Cortex of kidney (tissue), 1 donor: ENCODE measurements around the gene LUC7L.
"Not testable (repeated sequence)": the region's sequence is repeated elsewhere in the genome, so short reads cannot be mapped to it uniquely, and the experiment has no call there.

Source experiments
- DNase-seq: peaks from one replicate; lab custom pipeline; 2025; lab: John Stamatoyannopoulos, UW

Gene LUC7L

GRCh38 chr16:229731-230281, 557 bp upstream of the LUC7L start:
- no peak for DNase-seq

- no peak for DNase-seq
Observed at GRCh38 chr16:228151-228851, 948 bp downstream of the LUC7L start.

- no peak for DNase-seq
Observed at GRCh38 chr16:220021-220420, 9.2 kb downstream of the LUC7L start.

- no peak for DNase-seq
Observed at GRCh38 chr16:212999-213398, 16.2 kb downstream of the LUC7L start.

GRCh38 chr16:211631-212180, 17.5 kb downstream of the LUC7L start:
- DNase-seq = not testable (repeated sequence)

GRCh38 chr16:209359-209758, 19.9 kb downstream of the LUC7L start:
- DNase-seq = not testable (repeated sequence)

- DNase-seq = not testable (repeated sequence)
Observed at GRCh38 chr16:204046-204445, 25.2 kb downstream of the LUC7L start.

- DNase-seq = no peak
Observed at GRCh38 chr16:203246-203645, 26.0 kb downstream of the LUC7L start.

- no peak for DNase-seq
Observed at GRCh38 chr16:200388-200787, 28.9 kb downstream of the LUC7L start.

GRCh38 chr16:194516-194915, 34.7 kb downstream of the LUC7L start:
- DNase-seq = no peak

- no peak for DNase-seq
Observed at GRCh38 chr16:193441-193840, 35.8 kb downstream of the LUC7L start.

GRCh38 chr16:192686-193085, 36.6 kb downstream of the LUC7L start:
- DNase-seq = no peak

GRCh38 chr16:191831-192230, 37.4 kb downstream of the LUC7L start:
- DNase-seq = no peak

GRCh38 chr16:189604-190186, 39.6 kb downstream of the LUC7L start:
- no peak for DNase-seq

GRCh38 chr16:188674-189073, 40.6 kb downstream of the LUC7L start:
- DNase-seq = no peak

GRCh38 chr16:187330-187729, 41.9 kb downstream of the LUC7L start:
- DNase-seq = no peak

- no peak for DNase-seq
Observed at GRCh38 chr16:185691-186090, 43.6 kb downstream of the LUC7L start.

GRCh38 chr16:185213-185612, 44.0 kb downstream of the LUC7L start:
- DNase-seq = no peak

- no peak for DNase-seq
Observed at GRCh38 chr16:183005-183404, 46.2 kb downstream of the LUC7L start.

- no peak for DNase-seq
Observed at GRCh38 chr16:181565-182021, 47.7 kb downstream of the LUC7L start.

GRCh38 chr16:180681-181564, 48.3 kb downstream of the LUC7L start:
- no peak for DNase-seq

GRCh38 chr16:180101-180675, 49.1 kb downstream of the LUC7L start, which contains the start of gene HBQ1:
TSS of gene HBQ1 (plus strand) at chr16:180459. CDS start at chr16:180487, 28 bp downstream.
- DNase-seq = no peak
